IPS-18a (cell line): Measurements from ENCODE around the gene RPGRIP1.
"Not testable (repeated sequence)": the region's sequence is repeated elsewhere in the genome, so short reads cannot be mapped to it uniquely, and the experiment has no call there.

Experiments
- H3K27ac ChIP-seq: one replicate; pipeline ENCODE4 v1.5.1; 2013; ENCODE audit warnings: low read length
- H3K27me3 ChIP-seq: one replicate; pipeline ENCODE4 v1.6.1; 2013; ENCODE audit warnings: mild to moderate bottlenecking, low read length; ENCODE audit not compliant: control insufficient read depth, insufficient read depth
- H3K36me3 ChIP-seq: one replicate; pipeline ENCODE4 v1.6.1; 2013; ENCODE audit warnings: low read depth, low read length; ENCODE audit not compliant: control insufficient read depth
- H3K4me1 ChIP-seq: one replicate; pipeline ENCODE4 v1.6.1; 2013; ENCODE audit warnings: low read depth, low read length; ENCODE audit not compliant: control insufficient read depth
- H3K4me3 ChIP-seq: one replicate; pipeline ENCODE4 v1.5.1; 2013; ENCODE audit warnings: low read length
- H3K9ac ChIP-seq: one replicate; pipeline ENCODE4 v1.6.1; 2013; ENCODE audit warnings: mild to moderate bottlenecking, low read length, moderate library complexity
- H3K9me3 ChIP-seq: one replicate; pipeline ENCODE4 v1.6.1; 2013; ENCODE audit warnings: low read depth, low read length; ENCODE audit not compliant: control insufficient read depth

Gene RPGRIP1

GRCh38 chr14:21248739-21249411 lies 31.0 kb upstream of the RPGRIP1 start:
- H3K9ac ChIP-seq, result no peak overlapping the region
- H3K27ac ChIP-seq, result no peak overlapping the region
- H3K36me3 ChIP-seq, result peaks cover 85% of the 10 kb centered on the region

GRCh38 chr14:21251215-21251614 lies 28.7 kb upstream of the RPGRIP1 start:
- Histone ChIP-seq H3K36me3 (peaks cover 89% of the 10 kb centered on the region), H3K27me3 (no peaks in the 10 kb centered on the region), H3K9me3 (no peaks in the 10 kb centered on the region)

More at GRCh38 chr14:21248739-21249411, 31.0 kb upstream of the RPGRIP1 start:
- Histone ChIP-seq H3K4me3 (no peak overlapping the region), H3K9me3 (no peaks in the 10 kb centered on the region), H3K4me1 (no peaks in the 10 kb centered on the region), H3K27me3 (no peaks in the 10 kb centered on the region)

GRCh38 chr14:21252149-21252548 lies 27.7 kb upstream of the RPGRIP1 start:
- no peak overlapping the region for H3K27ac ChIP-seq
- peaks cover 91% of the 10 kb centered on the region for H3K36me3 ChIP-seq
- no peaks in the 10 kb centered on the region for H3K27me3 ChIP-seq
- no peak overlapping the region for H3K9ac ChIP-seq
- H3K9me3 ChIP-seq, result no peaks in the 10 kb centered on the region
- no peaks in the 10 kb centered on the region for H3K4me1 ChIP-seq
- H3K4me3 ChIP-seq, result no peak overlapping the region

More at GRCh38 chr14:21251215-21251614, 28.7 kb upstream of the RPGRIP1 start:
- no peak overlapping the region for H3K9ac ChIP-seq
- H3K27ac ChIP-seq, result no peak overlapping the region
- H3K4me3 ChIP-seq, result no peak overlapping the region
- no peaks in the 10 kb centered on the region for H3K4me1 ChIP-seq

GRCh38 chr14:21255385-21256101 lies 24.3 kb upstream of the RPGRIP1 start:
- Histone ChIP-seq H3K36me3 (peaks cover 87% of the 10 kb centered on the region), H3K4me1 (no peaks in the 10 kb centered on the region), H3K9ac (no peak overlapping the region), H3K27ac (no peak overlapping the region), H3K27me3 (no peaks in the 10 kb centered on the region), H3K4me3 (no peak overlapping the region), H3K9me3 (no peaks in the 10 kb centered on the region)

- H3K27ac ChIP-seq, H3K9me3 ChIP-seq, H3K4me3 ChIP-seq, H3K9ac ChIP-seq, H3K4me1 ChIP-seq, H3K27me3 ChIP-seq: not testable (repeated sequence)
- H3K36me3 ChIP-seq, result peaks cover 87% of the 10 kb centered on the region
Observed at GRCh38 chr14:21256102-21256447, 23.8 kb upstream of the RPGRIP1 start.

GRCh38 chr14:21256539-21257393 lies 23.1 kb upstream of the RPGRIP1 start:
- no peaks in the 10 kb centered on the region for H3K9me3 ChIP-seq
- H3K27ac ChIP-seq, result no peak overlapping the region
- H3K36me3 ChIP-seq, result peaks cover 87% of the 10 kb centered on the region
- no peaks in the 10 kb centered on the region for H3K27me3 ChIP-seq
- no peak overlapping the region for H3K4me3 ChIP-seq
- H3K9ac ChIP-seq, result no peak overlapping the region
- H3K4me1 ChIP-seq, result no peaks in the 10 kb centered on the region

- Histone ChIP-seq H3K27me3 (no peaks in the 10 kb centered on the region), H3K36me3 (peaks cover 87% of the 10 kb centered on the region), H3K27ac (no peak overlapping the region), H3K4me3 (no peak overlapping the region), H3K4me1 (no peaks in the 10 kb centered on the region), H3K9ac (no peak overlapping the region), H3K9me3 (no peaks in the 10 kb centered on the region)
Observed at GRCh38 chr14:21257394-21257909, 22.4 kb upstream of the RPGRIP1 start.

- Histone ChIP-seq H3K36me3 (peaks cover 88% of the 10 kb centered on the region), H3K4me1 (no peaks in the 10 kb centered on the region), H3K27me3 (no peaks in the 10 kb centered on the region), H3K4me3 (peak overlapping the region; percentile 18), H3K27ac (no peak overlapping the region), H3K9ac (no peak overlapping the region), H3K9me3 (no peaks in the 10 kb centered on the region)
Observed at GRCh38 chr14:21258005-21258888, 21.6 kb upstream of the RPGRIP1 start.

GRCh38 chr14:21258889-21259787 lies 20.7 kb upstream of the RPGRIP1 start:
- no peak overlapping the region for H3K27ac ChIP-seq
- peak overlapping the region; percentile 10 for H3K9ac ChIP-seq
- H3K4me1 ChIP-seq, result peaks cover 7% of the 10 kb centered on the region
- no peaks in the 10 kb centered on the region for H3K9me3 ChIP-seq
- no peaks in the 10 kb centered on the region for H3K27me3 ChIP-seq
- peak overlapping the region; percentile 18 for H3K4me3 ChIP-seq
- peaks cover 89% of the 10 kb centered on the region for H3K36me3 ChIP-seq

- peaks cover 91% of the 10 kb centered on the region for H3K36me3 ChIP-seq
- no peak overlapping the region for H3K4me3 ChIP-seq
- H3K9ac ChIP-seq, result no peak overlapping the region
- H3K27me3 ChIP-seq, result no peaks in the 10 kb centered on the region
- H3K27ac ChIP-seq, result no peak overlapping the region
- H3K4me1 ChIP-seq, result peaks cover 22% of the 10 kb centered on the region
- no peaks in the 10 kb centered on the region for H3K9me3 ChIP-seq
Observed at GRCh38 chr14:21261824-21262223, 18.1 kb upstream of the RPGRIP1 start.
